ENCODE results near the gene CEBPG.

GRCh38 chr19:33344573-33344925 is 29.0 kb upstream of the CEBPG start:
- TF ChIP-seq CTCF (conservative IDR thresholded peaks at IDR 0.05), result no peak
- TF ChIP-seq EZH2 (IDR thresholded peaks at IDR 0.05; ENCODE audit: low read depth), result no peak
